OCI-LY3 (cell line): ENCODE data around the gene MED6.

Experiments used
- H2AFZ ChIP-seq: fragments of 200-600, 300-600 bp; shearing (Covaris generic); 2 replicates; pipeline ENCODE4 v1.6.0; 2014; ENCODE audit warnings: antibody characterized with exemption, low read depth, low read length
- H3K27ac ChIP-seq: fragments of 200-600, 300-600 bp; sonication (generic); 2 replicates; pipeline ENCODE4 v1.5.1; 2014; ENCODE audit warnings: mild to moderate bottlenecking, low read length, moderate library complexity, mixed read lengths
- H3K27me3 ChIP-seq: fragments of 200-600, 300-600 bp; sonication (generic); 2 replicates; pipeline ENCODE4 v1.6.1; 2014; ENCODE audit warnings: low read depth, low read length, mixed read lengths
- H3K36me3 ChIP-seq: fragments of 200-600, 300-600 bp; sonication (generic); replicated peaks from 2 replicates; pipeline ENCODE3; 2014; ENCODE audit warnings: low read depth, low read length, mixed read lengths
- H3K4me1 ChIP-seq: fragments of 300-600, 200-600 bp; sonication (generic); 2 replicates; pipeline ENCODE4 v1.6.1; 2014; ENCODE audit warnings: low read length, mixed read lengths
- H3K4me2 ChIP-seq: fragments of 200-600, 300-600 bp; sonication (generic); 2 replicates; pipeline ENCODE4 v1.6.1; 2014; ENCODE audit warnings: low read length, mixed read lengths
- H3K4me3 ChIP-seq: fragments of 300-600, 200-600 bp; sonication (generic); 2 replicates; pipeline ENCODE4 v1.5.1; 2014; ENCODE audit warnings: antibody characterized with exemption, mild to moderate bottlenecking, low read length, moderate library complexity
- H3K79me2 ChIP-seq: fragments of 300-600, 200-600 bp; shearing (Covaris generic); 2 replicates; pipeline ENCODE4 v1.6.1; 2014; ENCODE audit warnings: mild to moderate bottlenecking, low read length, mixed read lengths
- H3K9ac ChIP-seq: fragments of 300-600, 200-600 bp; shearing (Covaris generic); 2 replicates; pipeline ENCODE4 v1.6.0; 2014; ENCODE audit warnings: mild to moderate bottlenecking, low read length, moderate library complexity
- H3K9me3 ChIP-seq: fragments of 200-600, 300-600 bp; shearing (Covaris generic); 2 replicates; pipeline ENCODE4 v1.6.1; 2014; ENCODE audit warnings: low read length, mixed read lengths; ENCODE audit not compliant: insufficient read depth
- H4K20me1 ChIP-seq: fragments of 200-600, 300-600 bp; sonication (generic); 2 replicates; pipeline ENCODE4 v1.6.1; 2016; ENCODE audit warnings: low read length, mixed read lengths; ENCODE audit not compliant: insufficient read depth
- CTCF ChIP-seq: fragments of 200-600, 300-600 bp; sonication (generic); IDR thresholded peaks from 2 replicates; pipeline ENCODE4 v1.5.1; 2014; ENCODE audit warnings: antibody characterized with exemption, low read length, low read depth
- EZH2phosphoT487 ChIP-seq: fragments of 200-600 bp; shearing (Covaris generic); IDR thresholded peaks from 2 replicates; pipeline ENCODE4 v1.6.1; 2018; ENCODE audit warnings: antibody characterized with exemption, mixed run types, low read depth

Gene MED6

GRCh38 chr14:70567791-70568190 lies 32.7 kb downstream of the MED6 start:
- Histone ChIP-seq H3K4me1 (peaks cover 5% of the 10 kb centered on the region), H3K27ac (no peak overlapping the region), H3K36me3 (peaks cover 38% of the 10 kb centered on the region), H3K27me3 (no peaks in the 10 kb centered on the region), H3K4me2 (no peak overlapping the region), H3K9ac (no peak overlapping the region), H3K4me3 (no peak overlapping the region), H3K79me2 (no peaks in the 10 kb centered on the region), H4K20me1 (peaks cover 8% of the 10 kb centered on the region; the same call in 1 of the 2 replicates), H2AFZ (no peak overlapping the region), H3K9me3 (no peaks in the 10 kb centered on the region)
- TF ChIP-seq CTCF (peak; percentile 83), EZH2phosphoT487 (no peak)

GRCh38 chr14:70563869-70564268 lies 36.6 kb downstream of the MED6 start:
- peaks cover 5% of the 10 kb centered on the region for H3K4me1 ChIP-seq
- H3K4me2 ChIP-seq: no peak overlapping the region
- peaks cover 42% of the 10 kb centered on the region for H3K36me3 ChIP-seq
- H4K20me1 ChIP-seq: peaks cover 8% of the 10 kb centered on the region; the same call in 1 of the 2 replicates
- no peak overlapping the region for H3K27ac ChIP-seq
- no peak overlapping the region for H3K4me3 ChIP-seq
- no peak overlapping the region for H3K9ac ChIP-seq
- no peaks in the 10 kb centered on the region for H3K79me2 ChIP-seq
- H2AFZ ChIP-seq: no peak overlapping the region
- H3K9me3 ChIP-seq: no peaks in the 10 kb centered on the region
- TF ChIP-seq EZH2phosphoT487 (no peak), CTCF (no peak)
- no peaks in the 10 kb centered on the region for H3K27me3 ChIP-seq

GRCh38 chr14:70563417-70563816 lies 37.0 kb downstream of the MED6 start:
- no peaks in the 10 kb centered on the region for H3K9me3 ChIP-seq

GRCh38 chr14:70558356-70558755 lies 42.1 kb downstream of the MED6 start:
- Histone ChIP-seq H3K36me3 (peaks cover 24% of the 10 kb centered on the region), H3K4me1 (0 out of 2 replicates have a peak, but pooled peaks cover 3% of the 10 kb centered on the region), H3K79me2 (no peaks in the 10 kb centered on the region), H3K27ac (no peak overlapping the region), H3K9ac (no peak overlapping the region), H3K27me3 (no peaks in the 10 kb centered on the region), H3K4me2 (no peak overlapping the region), H2AFZ (no peak overlapping the region), H4K20me1 (no peaks in the 10 kb centered on the region), H3K9me3 (no peaks in the 10 kb centered on the region), H3K4me3 (no peak overlapping the region)
- TF ChIP-seq EZH2phosphoT487: no peak

More at GRCh38 chr14:70563417-70563816, 37.0 kb downstream of the MED6 start:
- H3K4me1 ChIP-seq: peaks cover 5% of the 10 kb centered on the region
- no peak overlapping the region for H3K4me2 ChIP-seq
- no peak overlapping the region for H2AFZ ChIP-seq
- H3K27me3 ChIP-seq: no peaks in the 10 kb centered on the region
- H3K4me3 ChIP-seq: no peak overlapping the region
- H3K9ac ChIP-seq: no peak overlapping the region
- TF ChIP-seq CTCF (no peak), EZH2phosphoT487 (no peak)
- peaks cover 8% of the 10 kb centered on the region; the same call in 1 of the 2 replicates for H4K20me1 ChIP-seq
- no peak overlapping the region for H3K27ac ChIP-seq
- H3K36me3 ChIP-seq: peaks cover 42% of the 10 kb centered on the region
- H3K79me2 ChIP-seq: no peaks in the 10 kb centered on the region

GRCh38 chr14:70555890-70556289 lies 44.6 kb downstream of the MED6 start:
- Histone ChIP-seq H3K4me1 (0 out of 2 replicates have a peak, but pooled peaks cover 3% of the 10 kb centered on the region), H3K27ac (no peak overlapping the region), H3K36me3 (peaks cover 9% of the 10 kb centered on the region), H4K20me1 (no peaks in the 10 kb centered on the region), H2AFZ (no peak overlapping the region), H3K9me3 (no peaks in the 10 kb centered on the region), H3K79me2 (no peaks in the 10 kb centered on the region), H3K4me3 (no peak overlapping the region), H3K4me2 (no peak overlapping the region), H3K27me3 (no peaks in the 10 kb centered on the region), H3K9ac (no peak overlapping the region)
- TF ChIP-seq EZH2phosphoT487: no peak
- TF ChIP-seq CTCF: no peak
